HG03139 (cell line): ENCODE results near the gene GDPD3.
A peak's percentile ranks its signal among the peaks of the same experiment; 100 is the strongest.

Experiments used
- ATAC-seq: cut with Tn5 transposase; IDR thresholded peaks from one replicate; pipeline ENCODE4 v1.9.1; 2021; ENCODE audit not compliant: unreplicated experiment

GDPD3 gene

DNA sequence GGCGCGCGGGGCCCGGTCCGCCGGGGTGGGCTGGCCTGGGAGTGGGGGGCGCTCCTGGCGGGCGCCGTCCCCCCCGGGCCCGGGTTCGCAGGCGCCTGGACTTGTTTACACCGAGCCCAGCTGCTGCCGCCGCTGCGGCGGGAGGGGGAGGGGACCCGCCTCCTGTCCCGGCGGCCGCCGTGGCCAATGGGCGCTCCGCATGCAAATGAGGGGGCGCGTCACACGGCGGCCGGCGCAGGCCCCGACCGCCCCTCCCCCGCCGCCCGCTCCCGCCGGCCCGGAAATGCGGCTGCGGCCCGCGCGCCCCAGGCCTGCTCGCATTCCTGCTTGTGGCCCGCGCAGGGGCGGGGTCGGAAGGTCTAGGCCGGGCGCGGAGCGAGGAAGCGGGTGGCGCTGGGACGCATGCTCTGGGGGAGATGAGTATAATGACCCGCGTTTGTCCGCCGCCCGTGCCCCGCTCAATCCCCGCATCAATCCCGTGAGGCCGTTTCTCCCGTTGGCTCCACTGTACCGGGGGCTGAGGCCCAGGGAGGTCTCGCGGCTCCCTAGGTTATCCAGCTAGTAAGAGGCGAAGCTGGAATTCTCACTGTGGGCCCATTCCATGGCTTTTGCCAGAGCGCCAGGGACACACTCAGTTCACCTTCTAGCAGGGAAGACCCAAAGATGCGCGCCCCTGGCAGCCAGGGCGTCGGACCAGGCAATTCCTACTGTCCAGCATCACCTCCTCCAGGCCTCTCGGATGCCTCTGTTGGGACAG, 17.1 kb downstream of the GDPD3 start, which contains the start of gene YPEL3:
Gene YPEL3 (minus strand): TSS at position 109 of the 757 bp plus-strand sequence. CDS start 731 bp downstream, outside the sequence.
- no peak for ATAC-seq

DNA sequence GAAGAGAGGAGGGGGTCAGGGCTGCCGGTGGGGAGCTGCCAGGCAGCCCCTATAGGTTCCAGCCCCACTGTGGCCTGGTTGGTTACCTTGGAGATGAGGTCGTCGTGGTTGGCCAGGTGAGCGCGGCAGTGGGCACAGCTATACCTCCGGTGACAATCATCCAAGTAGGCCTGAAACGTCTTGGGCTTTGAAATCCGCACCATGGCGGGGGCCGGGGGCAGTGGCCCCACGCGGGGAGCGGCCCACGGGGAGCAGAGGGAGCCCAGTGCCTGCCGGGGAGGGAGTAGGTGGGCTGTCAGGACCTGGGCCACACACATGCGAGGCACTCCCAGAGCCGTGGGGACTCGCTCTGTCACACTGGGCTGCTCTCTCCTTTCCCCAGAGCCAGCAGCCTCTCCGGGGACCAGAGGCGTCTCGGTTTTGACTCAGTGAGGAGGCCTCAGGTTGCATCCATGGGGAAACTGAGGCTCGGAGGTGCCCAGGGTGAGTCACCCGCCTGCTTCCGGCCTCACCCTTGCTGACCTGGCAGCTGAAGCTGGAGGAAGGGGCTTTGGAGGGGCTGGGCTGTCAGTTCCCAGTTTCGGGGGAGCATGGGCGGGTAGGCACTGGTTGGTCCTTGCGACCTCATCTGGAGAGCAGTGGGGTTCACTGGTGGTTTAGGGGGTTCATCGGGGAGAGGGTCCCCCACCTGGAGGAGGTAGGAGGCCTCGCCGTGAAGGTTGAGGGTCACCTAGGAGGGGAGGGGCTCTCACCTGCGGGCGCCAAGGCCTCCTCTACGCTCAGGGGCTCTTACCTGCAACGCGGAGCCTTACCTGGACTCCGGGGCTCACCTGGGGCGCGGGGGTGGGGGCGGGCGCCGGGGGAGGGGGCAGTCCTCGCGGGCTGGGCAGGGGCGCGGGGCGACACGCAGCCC, 17.9 kb downstream of the GDPD3 start:
- no peak for ATAC-seq

DNA sequence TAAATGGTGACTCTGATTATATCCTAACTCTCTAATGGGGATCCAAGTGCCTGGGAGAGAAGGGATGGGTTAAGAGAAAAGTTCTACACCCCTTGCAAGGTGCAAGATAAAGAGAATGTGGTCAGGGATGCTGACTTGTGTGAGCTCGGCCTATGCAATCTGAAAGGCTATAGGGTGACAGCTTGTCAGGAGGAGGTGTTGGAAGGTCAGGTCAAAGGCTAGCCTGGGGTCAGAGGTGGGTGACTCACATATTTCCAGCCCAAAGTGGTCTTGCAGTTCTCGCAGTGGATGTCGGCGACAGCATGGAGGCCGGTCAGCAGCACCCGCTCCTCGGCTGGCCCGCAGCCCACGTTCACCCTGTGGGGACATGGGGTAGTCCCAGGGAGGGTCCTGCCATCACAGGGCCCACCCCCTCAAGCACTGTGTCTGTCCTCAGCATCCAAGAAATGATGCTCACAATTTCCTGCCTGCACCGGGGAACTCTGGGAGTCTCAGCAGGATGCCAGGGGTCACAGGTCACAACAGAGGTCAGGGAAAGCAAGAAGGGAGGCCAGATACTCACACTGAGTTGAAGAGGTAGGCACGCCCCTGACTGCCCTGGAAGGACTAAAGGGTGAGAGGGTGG, 18.7 kb downstream of the GDPD3 start:
- no peak for ATAC-seq

DNA sequence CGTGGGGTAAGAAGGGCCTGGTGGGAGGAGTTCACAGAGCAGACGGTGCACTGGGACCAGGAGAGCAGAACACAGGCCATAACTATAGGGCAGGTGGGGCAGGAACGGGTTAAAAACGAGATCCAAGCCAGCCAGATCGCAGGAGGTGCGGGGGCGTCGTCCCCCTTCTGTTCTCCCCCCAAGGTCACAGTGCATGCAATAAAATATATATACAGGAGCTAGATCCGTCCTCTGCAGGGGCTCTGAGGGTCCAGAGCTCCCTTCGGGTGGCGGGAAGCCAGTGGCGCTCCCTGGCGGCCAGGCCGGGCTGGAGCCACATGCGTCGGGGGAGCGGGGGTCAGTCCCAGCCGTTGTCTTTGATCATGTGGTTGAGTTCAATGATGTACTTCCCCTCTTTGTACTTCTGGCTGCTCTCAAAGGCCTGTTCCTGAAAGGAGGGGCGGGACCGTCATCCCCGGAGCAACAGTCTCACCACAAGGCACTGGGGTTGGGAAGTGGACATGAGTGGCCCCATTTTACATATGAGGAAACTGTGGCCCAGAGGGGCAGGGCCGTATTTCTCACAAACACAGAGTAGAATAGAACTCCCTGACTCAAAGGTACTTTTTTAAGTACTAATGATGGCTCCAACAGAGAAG, 20.8 kb downstream of the GDPD3 start:
- peak; percentile 36 for ATAC-seq

DNA sequence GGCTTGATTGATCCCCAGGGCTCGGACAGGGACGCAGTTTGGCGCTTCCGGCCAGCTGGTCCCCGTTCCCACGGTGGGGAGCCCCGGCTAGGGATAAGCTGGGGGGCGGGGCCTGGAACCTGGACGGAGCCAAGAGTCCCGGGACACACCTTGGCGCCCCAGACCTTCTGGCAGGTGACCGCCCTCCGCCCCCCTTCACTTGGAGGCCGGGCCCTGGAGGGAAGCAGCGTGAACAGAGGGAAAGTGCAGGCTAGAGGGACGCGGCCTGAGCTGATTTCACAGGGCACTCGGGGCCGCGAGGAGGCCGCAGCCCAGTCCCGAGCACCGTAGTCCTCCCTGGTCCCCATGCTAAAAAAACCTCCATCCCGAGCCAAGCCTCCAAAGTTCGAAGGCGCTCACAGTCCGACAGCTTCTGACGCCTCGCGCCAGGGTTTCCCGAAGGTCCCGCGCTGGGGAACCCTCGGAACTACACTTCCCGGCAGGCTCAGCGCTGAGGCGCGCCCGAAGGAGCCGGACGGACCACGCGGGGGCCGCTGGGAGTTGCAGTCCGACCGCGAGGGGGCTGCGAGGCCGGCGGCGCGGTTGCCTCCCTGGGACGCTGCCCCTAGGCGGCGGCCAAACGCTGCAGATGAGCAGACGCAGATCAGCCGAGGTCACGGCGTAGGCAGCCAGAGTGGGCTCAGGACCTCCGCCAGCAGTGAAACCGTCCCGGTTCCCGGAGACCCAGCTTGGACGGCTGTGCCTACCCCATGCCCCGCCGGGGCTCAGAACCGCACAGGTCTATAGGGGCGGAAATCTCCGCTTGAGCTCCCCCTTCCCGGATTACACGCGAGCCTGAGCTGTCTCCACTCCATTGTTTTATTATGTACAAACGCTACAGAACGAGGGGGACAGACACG, 21.6 kb downstream of the GDPD3 start, which contains the start of gene TBX6:
Gene TBX6 (minus strand): TSS at position 451 of the 899 bp plus-strand sequence. CDS start 731 bp downstream, outside the sequence.
- ATAC-seq: peak; percentile 48

DNA sequence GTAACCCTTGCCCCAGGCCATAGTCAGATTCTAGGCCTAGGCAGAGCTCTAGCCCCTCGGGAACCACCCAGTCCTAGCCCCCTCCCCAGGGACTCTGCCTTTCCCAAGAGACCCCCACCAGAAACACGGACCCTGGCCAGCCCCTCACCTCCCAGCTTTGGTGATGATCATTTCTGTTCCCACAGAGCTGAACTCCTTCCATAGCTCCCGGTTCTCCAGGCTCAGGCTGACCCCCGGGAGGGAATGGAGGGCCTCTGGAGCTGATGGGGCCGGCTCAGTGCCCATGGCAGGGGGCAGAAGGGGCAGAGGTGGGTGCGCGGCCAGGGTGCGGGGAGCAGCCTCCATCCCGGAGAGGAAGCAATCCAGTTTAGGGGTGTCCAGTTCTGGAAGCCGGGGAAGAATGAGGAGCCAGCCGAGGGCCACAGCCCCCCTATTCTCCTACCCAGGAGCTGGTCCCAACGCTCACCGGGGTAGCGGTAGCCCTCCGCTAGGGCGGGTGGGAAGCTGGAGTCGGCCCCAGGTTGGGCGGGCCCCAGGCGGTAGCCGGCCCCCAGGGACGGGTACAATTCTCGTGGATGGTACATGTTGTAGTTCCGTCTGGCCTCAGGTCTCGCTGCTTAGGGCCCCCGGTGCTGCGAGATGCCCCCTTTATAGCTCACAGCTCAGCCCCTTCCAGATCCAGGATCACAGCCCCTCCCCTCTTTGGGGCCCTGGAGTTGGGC, 22.6 kb downstream of the GDPD3 start:
- ATAC-seq: no peak

DNA sequence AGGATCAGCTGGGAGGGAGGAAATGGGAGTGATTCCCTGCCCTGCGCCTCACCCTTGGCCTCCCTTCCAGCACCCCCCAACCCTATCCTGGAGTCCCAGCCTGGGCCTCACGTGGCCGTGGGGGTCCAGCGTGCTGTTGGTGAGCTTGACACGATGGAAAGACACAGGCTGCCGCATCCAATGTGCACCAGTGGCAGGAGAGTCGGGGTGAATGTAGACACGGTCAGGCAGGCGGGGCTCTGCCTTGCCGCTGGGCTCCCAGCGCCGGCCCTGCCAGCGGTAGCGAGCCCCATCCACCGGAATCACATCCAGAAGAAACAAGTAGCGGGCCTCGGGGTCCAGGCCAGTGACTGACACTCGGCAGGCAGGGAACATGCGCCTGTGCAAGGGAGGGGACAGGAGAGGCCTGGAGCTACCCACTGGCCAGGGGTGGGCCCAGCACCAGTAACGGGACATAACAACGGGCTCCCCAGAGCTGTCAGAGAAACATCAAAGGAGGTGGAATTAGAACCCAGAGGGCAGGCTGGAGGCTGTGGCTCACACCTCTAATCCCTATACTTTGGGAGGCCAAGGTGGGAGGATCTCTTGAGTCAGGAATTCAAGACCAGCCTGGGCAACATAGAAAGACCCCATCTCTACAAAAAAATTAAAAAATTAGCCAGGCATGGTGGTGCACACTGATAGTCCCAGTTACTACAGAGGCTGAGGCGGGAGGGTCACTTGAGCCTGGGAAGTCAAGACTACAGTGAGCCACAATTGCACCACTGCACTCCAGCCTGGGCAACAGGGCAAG, 24.3 kb downstream of the GDPD3 start:
- no peak for ATAC-seq

DNA sequence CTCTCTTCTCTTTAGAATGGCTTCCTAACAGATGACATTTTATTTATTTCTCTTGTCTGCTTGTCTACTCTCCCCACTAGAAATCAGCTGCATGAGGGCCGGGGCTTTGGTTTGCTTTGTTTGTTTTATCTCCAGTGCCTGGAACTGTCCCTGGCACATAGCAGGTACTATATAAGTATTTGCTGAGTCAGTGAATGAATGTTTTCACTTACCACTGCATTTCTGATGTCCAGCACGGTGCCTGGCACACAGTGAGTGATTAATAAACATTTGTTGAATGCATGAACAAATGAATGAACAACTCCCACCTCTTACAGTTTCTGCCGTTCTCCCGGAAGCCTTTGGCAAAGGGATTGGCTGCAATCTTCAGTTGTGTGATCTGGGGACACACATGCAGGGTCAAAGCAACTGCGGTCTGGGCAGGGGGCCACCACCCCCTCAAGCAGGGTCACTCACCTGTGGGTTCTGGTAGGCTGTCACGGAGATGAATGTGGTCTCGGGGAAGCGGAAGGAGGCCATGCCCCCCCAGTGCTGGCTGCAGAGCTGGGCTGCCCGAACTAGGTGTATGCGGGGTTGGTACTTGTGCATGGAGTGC, 25.0 kb downstream of the GDPD3 start:
- ATAC-seq: no peak

DNA sequence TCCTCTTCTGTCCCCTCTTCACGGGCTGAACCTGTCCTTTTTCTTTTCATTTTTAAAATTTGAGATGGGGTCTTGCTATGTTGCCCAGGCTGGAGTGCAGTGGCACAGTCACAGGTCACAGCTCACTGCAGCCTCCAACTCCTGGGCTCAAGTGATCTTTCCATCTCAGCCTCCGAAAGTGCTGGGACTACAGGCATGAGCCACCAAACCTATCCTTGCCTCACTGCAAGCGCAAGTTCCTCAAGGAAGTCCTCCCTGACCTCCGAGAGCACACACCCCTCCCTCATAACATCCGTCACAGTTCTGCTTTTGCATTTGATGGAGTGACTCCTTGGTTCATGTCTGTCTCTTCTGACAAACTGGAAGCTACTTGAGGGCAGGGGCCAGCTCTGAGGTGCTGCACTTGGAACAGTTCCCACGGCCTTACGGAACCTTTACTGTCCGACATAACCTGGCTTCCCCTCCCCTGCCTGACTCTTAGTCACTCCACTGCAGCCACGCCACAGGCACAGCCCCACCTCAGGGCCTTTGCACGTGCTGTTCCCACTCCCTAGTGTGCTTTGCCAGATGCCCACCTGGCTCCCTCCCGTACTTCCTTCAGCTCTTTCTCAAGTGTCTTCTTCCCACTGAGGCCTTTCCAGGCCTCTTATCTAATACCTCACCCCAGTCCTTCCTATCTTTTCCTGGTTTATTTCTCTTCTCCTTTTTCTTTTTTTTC, 26.0 kb downstream of the GDPD3 start:
- no peak for ATAC-seq

DNA sequence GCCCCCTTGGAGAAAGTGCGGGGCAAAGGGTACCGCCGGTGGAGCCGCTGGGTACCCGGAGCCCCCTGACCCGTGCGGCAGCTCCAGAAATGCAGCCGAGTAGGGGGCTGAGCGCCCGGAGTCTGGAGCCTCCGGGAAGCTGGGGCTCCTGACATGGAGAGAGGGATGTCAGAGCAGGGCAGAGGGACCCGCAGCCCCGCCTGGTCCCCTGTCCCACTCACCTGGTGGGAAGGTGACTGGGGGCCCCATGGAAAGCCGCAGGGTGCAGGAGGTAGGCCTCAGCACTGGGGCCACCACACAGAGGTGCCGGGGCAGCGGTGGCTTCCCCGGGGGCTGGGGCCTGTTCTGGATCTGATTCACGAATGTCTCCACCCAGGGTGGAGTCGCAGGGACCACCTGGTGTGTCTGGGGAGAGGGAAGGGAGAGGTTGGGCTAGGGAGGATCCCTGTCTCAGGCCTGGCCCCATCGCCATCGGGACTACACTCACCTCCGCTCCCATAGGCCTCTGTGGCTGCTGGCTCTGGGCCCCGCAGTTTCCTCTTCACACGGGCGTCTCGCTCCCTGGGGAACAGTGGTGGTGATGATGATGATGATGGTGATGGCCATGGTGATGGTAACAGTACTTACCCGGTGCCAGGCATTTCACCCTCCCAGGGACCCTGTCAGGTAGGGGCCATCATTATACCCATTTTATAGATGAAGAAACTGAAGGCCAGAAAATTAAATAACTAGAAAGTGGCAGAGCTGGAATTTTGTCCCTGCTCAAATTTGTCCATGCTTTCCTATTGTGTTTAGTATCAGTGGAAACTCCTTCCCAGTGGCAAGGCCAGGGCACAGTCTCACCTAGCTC, 26.8 kb downstream of the GDPD3 start:
- ATAC-seq: no peak

DNA sequence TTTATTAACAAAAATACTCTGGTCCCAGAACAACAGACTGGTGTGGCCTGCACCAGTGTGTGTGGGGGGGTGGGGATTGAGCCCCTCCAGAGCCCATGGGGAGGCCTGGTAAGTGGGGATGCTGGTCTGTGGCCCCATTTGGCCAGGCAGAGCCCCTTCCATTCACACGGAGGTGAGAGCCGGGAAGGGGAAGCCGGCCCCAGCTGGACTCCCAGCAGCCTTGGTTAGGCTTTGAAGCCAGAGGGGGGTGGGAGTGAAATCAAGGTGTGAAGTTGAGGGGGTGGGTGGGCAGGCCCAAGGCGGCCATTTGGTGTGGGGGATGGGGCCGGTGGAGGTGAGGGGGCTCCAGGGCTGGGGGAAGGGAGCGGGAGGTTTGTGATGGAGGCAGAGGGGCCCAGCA, 27.5 kb downstream of the GDPD3 start:
- ATAC-seq: no peak

DNA sequence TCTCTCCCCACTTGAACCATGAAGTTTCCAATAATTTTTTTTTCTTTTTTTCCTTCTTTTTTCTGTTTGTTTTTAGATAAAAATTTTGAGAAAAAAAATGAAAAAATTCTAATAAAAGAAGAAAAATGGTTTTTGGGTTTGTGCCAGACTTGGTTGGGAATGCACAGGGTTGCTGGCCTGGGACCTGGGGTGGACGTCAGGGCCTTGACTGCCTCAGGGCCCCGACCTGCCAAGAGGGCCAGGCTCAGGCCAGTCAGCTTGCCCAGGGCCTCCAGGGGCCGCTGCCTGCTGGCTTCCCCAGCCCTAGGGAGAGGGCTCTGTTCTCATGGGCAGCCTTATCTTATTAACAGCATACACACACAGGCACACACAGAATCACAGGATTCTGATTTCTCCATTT, 28.1 kb downstream of the GDPD3 start:
- no peak for ATAC-seq

DNA sequence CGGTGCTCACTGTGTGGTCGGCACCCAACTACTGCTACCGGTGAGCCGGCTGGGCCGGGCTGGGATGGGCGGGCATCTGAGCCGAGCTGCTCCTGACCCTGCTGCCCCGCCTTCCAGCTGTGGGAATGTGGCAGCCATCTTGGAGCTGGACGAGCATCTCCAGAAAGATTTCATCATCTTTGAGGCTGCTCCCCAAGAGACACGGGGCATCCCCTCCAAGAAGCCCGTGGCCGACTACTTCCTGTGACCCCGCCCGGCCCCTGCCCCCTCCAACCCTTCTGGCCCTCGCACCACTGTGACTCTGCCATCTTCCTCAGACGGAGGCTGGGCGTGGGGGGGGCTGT, 28.5 kb downstream of the GDPD3 start:
- no peak for ATAC-seq

DNA sequence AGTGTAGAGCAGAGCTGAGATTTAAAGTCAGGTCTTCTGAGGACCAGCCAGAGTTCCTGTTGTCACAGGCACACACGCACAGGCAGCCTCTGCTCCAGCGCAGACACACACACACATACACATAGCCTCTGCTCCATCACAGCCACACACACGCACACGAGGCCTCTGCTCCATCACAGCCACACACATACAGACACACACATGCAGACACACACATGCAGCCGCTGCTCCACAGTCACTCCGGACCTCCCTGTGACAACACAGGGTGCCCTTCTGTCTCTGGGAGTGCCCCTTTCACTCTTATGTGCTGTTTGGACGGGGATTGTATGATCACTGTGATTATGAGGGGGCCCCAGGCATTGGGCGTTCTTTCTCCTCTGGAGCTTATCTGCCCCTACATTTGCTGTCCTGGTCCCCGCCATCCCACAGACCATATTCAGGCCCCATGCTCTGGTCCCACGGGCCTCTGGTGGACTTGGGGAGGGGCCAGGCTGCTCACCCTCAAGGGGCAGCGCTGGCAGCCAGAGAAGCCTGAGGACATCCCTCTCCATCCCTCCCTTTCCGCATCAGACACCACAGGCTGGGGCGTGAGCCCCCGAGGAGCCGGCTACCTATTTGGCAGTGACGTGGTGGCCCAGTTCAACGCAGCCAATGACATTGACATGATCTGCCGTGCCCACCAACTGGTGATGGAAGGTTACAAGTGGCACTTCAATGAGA, 29.1 kb downstream of the GDPD3 start:
- ATAC-seq: no peak

DNA sequence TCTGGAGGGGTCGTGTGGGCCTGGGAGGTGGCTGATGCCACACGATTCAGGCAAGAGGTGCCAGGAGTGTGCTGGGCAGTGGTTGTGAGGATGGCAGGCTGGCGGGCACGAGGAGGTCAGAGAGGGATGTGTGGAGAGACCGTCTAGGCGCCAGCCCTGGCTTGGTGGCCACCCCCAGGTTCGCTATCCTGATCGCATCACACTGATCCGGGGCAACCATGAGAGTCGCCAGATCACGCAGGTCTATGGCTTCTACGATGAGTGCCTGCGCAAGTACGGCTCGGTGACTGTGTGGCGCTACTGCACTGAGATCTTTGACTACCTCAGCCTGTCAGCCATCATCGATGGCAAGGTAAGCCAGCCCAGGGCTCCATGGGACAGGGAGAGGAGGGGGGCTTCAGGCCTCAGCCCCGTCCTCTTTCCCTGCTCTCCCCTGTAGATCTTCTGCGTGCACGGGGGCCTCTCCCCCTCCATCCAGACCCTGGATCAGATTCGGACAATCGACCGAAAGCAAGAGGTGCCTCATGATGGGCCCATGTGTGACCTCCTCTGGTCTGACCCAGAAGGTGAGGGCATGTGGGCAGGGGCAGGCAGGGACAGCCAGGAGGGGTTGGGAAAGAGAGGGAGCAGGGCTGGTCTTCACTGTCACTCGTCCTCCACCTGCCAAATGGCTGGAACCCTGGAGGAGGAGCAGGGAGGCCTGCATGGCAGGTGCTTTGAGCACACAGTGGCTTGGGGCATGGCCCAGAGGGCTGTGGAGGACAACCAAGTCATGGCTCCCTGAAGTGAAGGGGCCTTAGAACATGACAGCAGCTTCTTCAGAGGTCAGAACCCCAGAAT, 29.9 kb downstream of the GDPD3 start:
- ATAC-seq: no peak
